Activated T-cell treated with anti-CD3 and anti-CD28 coated beads, Interleukin-2, amount 50 U/mL, for 1 hour (primary cell): ENCODE data around the gene UBASH3A.
A peak's percentile ranks its signal among the peaks of the same experiment; 100 is the strongest.

Source experiments
- DNase-seq: peaks from one replicate; pipeline ENCODE4 v3.0.0-alpha.2; 2020

UBASH3A gene

DNA sequence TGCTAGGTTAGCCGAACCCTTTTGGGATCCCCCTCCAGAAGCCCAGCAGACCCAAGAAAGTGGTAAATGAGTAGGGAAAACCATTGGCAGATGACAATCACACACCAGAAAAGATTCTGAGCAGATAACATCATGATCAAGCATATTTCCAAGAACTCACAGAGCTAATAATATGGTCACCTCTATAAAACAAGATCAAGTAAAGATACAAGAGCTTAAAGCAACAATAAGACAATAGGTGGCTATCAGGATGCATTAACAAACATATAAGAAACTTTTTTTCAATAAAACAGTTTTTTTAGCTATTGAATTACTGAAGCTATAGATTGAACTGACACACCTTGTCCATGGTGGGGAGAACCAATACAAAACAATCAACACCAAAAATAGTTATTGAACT lies 29.0 kb downstream of the UBASH3A start:
- no peak for DNase-seq

DNA sequence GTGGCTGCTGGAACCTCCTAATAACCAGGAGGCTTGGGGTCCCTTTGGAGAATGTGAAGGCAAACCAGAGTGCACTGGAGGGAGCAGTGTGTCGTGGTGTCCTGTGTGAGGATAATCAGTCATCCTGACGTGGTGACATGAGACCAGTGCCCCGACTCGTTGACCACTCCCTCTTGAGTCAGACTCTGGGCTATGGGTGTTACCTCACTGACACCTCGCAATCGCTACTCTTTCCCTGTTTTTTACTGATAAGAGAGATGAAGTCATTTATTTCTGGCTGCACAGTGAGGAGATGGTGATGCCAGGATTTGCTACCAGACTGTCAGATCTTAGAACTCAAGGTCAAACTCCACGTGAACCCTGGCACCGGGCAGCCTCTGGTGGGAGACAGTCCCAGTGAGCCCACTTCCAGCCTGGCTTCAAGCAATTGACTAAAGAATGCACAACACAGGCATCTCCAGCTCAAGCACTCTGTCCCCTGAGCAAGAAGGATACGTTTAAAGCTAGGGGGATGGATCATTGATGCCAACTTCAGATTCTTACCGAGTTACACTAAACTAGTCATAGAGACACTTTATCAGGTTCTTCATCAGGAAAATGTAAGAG lies 30.3 kb downstream of the UBASH3A start:
- no peak for DNase-seq

DNA sequence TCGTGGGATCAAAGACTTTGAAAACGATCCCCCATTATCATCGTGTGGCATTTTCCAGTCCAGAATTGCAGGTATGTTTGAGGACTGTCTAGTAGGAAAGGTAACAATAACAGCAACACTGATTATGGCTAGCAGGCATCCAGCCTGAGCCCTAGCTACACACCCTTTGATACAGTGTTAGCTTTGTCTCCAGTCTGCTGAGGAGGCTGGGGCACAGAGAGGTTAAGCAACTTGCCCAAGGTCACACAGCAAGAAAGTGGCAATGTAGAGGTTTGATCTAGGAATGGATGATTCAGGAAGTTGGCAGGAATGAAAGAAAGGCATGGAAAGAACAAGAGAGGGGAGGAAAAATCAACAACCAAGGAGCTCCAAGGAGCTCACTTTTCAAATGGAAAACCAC lies 31.2 kb downstream of the UBASH3A start:
- no peak for DNase-seq

DNA sequence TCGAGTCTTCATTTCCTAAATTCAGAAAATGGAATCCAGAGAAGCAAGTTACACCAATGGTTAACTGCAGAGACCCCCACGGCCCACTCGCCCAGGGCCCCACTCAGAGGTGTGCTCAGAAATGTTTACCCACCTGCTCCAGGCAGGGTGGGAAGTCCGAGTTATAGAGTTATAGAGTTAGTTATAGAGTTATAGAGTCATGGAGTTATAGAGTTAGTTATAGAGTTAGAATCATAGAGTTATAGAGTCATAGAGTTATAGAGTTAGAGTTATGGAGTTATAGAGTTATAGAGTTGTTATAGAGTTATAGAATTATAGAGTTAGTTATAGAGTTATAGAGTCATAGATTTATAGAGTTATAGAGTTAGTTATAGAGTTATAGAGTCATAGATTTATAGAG lies 31.7 kb downstream of the UBASH3A start:
- DNase-seq: no peak

DNA sequence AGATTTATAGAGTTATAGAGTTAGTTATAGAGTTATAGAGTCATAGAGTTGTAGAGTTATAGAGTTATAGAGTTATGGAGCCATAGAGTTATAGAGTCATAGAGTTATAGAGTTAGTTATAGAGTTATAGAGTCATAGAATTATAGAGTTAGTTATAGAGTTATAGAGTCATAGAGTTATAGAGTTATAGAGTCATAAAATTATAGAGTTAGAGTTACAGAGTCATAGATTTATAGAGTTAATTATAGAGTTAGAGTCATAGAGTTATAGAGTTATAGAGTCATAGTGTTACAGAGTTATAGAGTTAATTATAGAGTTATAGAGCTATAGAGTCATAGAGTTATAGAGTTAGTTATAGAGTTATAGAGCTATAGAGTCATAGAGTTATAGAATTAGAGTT lies 32.1 kb downstream of the UBASH3A start:
- DNase-seq: no peak

DNA sequence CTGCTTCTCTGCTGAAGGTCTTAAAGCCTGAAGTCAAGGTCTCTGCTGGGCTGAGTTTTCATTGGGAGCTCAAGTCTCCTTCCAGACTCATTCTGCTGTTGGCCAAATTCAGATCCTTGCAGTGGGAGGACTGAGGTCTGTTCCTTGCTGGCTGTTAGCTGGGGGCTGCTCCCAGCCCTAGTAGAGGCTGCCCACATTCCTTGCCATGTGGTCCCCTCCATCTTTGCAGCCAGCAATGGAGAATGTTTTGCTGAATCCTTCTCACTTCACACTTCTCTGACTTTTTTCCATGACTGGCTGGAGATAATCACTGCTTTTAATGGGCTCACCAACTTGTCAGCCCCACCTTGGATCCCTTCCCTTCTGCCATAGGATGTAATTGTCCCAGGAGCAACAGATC lies 33.2 kb downstream of the UBASH3A start:
- DNase-seq: no peak

DNA sequence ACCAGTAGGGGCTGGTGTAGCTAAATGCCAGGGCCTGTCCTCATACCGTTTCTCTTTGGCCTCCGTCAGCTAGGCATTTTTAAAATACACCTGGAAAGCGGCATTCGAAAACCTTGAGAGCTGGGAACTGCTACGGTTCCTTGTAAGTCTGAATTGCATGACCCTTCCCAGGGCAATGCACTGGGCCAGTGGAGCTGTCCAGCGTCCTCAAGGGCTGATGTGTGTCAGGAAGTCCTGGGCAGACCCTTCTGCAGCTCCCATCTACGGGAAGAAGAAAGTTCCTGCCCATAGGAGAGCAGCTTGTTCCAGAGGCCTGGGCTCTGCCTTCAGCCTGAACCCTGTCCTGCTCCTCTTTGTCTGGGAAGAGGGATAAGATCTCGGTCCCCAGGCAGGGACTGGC lies 34.1 kb downstream of the UBASH3A start:
- no peak for DNase-seq

DNA sequence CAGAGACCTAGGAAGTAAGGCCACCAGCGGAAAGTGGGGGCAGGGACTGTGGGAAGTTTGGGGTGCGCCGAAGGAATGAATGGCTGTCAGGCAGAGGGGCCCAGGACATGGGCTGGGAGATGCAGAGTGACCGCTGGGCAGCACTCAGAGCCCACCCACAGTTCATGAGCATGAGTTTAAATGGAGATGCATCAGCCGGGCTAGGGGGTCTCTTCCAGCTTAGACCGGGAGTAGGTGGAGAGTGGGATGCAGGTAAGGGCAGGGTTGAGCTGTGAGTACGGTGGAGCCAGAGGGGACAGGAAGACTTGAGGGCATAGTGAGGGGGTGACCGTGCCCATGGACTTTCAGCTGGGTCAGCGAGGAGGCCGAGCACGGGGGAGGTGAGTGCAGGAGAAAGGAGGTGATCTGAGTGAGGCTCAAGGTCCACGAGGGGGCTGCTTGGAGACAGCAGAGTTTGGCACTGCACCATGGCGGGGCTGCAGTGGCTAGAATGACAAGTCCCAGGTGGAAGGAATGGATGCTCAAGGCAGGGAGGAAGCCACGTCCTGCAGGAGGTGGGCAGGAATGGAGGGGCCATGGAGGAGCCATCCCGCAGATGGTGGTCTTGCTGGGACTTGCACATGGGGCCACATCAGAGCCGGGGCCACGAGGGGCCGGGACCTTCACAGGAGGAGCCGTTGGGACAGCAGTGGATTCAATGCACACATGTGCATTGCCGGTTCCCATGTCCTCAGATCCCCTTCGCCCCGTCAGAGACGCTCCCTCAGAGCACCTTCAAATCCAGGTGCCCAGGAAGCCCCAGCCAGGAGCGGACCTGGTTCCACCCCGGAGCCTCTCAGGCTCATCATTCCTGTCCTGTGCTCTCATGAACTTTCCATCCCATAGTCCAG lies 34.9 kb downstream of the UBASH3A start:
- DNase-seq: no peak

DNA sequence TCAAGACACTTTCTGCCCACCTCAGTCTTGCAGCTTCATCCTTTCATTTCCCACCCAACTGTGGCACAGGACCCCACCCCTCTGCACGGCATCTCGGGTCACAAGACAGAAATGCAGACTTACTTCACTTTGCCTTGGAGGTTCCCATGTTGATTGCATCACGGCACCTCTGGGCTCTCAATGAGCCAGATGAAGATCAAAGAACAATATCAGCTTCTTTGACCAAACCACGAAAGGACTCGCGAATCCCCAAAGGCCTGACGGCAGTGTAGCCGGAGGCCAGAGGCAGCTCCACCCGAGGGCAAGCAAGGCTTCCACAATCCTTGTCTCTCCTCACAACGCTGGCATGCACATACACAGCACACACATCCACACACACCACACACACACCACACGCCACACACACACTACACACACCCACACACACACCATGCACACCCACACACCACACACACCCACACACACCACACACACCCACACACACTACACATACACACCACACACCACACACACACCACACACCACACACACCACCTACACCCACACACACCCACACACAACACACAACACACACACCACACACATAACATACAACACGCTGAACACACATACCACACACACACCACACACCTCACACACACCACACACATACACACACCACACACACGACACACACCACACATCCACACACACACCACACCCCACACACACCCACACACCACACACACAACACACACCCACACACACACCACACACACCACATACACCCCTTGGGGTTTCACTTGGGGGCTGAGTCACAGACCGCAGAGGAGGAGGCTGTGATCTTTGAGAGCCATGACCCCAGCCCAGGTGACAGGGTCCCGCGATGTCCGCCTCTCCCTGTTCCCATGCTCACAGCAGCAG lies 35.8 kb downstream of the UBASH3A start:
- DNase-seq: no peak

DNA sequence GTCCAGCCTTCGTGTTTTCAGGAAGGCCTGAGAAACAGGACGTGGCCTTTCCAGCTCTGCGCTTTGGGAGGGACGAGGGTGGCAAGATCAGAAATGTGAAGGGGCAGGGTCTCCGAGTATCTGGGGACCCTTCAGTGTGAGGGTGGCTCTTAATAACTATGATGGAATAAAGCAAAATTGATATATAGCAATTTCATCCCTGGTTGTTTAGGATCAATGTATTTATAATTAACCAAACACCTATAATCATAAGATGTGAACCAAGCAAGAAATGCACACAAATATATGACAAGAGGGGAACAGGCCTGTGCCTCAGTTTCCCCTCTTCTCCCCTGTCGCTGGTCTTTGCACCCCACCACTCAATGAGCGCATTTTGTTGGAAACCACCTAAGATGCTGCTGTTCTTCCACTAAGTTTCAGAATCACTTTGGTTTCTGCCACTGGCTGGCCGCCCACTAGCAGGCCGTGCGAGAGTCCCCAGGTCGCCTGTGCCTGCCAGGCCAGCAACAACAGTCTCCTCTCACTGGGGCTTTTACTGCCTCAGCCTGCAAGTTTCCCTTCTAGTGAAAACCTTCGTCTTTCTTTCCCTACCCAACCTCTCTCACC lies 36.6 kb downstream of the UBASH3A start:
- DNase-seq: no peak

DNA sequence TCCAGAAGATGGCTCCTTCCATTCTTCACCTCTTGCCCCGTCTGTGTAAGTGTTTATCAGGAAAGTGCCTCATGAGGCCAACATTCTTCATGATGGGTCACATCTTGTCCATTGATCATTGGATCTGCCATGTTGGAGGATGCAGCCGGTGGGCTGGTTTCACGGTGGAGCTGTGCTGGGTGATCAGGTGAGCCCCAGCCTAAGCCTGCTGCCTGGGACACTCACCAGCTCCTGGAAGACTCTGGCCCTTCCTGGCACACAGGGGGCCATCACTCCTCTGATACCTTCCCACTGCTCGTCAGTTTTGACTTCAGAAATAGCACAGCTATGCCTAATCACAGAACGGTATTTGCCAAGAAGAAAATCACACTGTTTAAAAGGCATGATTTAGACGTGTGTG lies 38.3 kb downstream of the UBASH3A start:
- DNase-seq: no peak

DNA sequence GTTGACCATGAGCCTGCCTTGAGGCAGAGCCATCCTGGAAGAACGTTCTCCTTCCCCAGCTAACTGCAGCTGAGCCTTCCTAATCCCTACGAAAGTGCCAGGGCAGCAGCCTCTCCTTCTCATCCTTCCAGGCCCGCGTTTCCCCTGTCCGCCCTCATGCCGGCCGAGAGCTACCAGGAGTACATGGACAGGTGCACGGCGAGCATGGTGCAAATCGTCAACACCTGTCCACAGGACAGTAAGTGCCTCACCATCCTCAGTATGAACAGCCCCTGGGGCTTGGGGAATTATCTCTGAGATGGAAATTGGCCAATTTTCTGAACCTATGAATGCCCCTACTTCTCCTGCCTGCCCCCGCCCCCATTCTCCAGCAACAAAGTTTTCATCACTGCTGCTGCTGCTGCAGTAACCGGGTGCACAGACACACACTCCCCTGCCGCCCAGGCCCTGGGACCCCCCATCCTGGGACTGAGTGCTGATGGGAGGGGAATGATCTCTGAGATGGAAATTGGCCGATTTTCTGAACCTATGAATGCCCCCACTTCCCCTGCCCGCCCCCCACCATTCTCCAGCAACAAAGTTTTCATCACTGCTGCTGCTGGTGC lies 39.6 kb downstream of the UBASH3A start:
- DNase-seq: peak; percentile 10

DNA sequence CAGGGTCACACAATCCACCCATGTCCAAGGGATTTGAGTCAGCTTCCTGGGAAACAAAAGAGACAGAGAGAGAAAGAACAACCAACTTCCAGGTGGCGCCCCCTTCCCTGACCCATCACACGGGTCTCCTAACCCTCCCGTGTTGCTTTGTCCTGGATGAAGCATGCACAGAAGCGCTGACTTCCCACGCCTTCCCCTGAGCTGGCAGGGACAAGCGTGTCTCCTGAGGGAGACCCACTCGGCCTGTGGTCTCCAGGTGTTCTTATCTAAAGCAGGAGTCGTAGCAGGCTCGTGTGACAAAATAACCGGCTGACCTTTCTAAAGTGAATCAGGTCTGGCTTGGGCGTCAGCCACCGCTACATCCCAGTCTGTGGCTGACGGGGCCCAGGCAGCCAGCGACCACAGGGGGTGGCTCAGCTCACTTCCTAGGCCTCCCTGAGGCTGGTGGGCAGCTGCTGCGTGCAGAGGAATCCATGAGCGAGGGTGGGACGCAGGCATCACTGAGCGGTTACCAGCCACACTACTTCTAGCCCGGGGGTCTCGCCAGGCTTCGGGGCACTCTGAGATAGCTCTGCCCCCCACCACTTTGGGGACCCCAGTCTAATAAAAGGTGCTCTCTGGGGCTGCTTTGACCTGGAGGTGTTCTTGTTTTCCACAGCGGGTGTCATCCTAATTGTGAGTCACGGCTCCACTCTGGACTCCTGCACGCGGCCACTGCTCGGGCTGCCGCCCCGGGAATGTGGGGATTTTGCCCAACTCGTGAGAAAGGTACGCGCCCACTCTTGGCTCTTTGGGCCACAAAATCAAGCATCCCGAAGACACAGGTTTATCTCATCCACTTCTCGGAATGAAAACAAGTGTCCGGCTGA lies 40.4 kb downstream of the UBASH3A start:
- peak; percentile 15 for DNase-seq

DNA sequence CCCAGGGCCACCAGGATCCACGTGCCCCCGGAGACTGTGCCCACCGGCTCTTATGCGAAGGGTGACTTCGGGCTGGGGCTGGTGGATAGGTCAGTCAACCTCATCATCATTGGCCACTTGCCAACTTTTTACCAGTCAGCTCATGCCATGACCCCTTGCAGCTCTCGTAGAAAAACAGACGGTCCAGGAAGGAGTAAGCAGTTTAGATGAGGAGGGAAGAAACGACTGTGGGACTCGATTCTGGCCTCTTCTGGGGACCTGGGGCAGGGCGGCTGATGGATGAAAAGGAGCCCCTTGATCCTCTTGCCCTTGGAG lies 41.0 kb downstream of the UBASH3A start:
- DNase-seq: peak; percentile 16

DNA sequence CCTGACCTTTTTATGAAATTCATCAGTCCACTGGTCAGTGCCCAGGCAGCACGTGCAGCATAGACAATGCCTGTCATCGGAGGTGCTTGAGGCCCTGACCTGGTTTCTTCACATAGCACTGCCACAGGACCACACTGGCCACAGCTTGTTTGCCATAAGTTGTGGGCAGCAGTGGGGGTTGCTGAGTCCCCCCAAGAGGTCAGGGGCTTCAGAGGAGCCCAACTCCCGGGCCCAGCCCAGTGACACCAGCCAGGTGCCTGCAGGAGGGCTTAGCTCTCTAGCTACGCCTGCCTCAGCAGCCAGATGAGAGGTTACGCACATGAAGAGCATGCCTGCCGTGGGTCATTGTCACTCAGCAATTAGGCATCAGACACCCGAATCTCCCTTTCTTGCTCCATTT lies 41.6 kb downstream of the UBASH3A start:
- peak; percentile 15 for DNase-seq

DNA sequence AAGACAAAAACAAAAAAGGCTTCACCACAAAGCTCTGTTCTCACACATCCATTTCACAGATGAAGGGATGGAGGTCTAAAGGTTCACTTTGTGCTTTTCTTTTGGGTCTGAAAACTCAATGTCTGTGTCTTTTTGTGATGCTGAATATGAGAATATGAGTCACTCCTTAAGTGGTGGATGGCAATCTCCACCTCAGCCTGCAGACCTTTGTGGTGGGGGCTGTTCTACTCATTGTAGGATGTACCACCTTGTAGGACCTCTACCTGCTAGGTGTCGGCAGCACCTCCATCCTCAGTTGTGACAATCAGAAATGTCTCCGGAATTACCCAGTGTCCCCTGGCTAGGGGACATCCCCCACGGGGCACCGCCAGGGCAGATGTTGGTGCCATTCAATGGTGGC lies 42.8 kb downstream of the UBASH3A start:
- DNase-seq: peak; percentile 10

DNA sequence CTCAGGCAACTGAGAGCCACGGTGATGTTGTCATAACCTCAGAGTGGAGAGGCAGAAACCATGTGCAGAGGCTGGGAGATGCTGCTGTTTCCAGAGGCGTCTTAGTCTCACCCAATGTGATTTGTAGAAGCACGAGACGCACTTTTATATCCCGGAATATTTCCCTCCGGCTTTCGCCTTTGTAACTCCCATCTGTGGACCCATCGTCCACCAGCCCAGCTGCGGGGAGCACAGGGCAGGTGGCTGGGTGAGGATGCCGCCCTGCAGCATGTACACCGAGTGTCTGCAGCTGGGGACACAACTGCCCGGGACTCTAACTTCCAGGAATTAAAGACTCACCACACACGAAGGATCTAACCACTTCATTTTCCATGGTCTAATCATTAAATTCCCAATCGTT lies 43.5 kb downstream of the UBASH3A start:
- peak; percentile 2 for DNase-seq

DNA sequence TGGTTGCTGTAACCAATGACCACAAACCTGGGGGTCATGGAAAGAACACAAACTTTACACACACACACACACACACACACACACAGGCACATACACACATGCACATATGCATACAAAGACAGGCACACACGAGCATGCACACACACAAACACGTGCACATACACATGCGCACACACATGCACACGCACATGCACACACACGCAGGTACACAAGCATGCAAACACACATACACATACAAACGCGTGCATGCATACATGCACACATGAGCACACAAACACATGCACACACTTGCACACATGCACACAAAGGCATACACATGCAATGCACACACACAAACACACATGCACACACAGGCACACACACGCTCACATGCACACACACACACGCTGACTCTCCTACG lies 44.0 kb downstream of the UBASH3A start:
- peak; percentile 8 for DNase-seq

DNA sequence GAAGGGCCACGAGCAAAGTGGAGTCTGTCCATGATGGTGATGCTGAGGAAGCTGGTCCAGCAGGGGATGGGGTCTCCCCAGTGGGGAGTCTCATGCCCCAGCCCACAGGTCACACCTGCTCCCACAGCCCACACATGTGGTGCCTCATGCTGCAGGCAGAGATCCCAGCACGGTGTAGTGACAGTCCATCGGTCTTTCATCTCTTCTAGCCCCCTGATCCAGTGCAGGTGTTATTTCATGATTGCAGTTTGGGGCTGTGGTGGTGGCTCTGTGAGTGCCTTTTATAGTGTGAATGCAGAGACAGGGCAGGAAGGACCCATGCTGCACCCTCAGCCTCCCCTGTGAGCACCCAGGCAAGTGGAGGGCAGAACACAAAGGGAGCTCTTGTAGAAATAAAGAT lies 45.0 kb downstream of the UBASH3A start:
- DNase-seq: peak; percentile 16

DNA sequence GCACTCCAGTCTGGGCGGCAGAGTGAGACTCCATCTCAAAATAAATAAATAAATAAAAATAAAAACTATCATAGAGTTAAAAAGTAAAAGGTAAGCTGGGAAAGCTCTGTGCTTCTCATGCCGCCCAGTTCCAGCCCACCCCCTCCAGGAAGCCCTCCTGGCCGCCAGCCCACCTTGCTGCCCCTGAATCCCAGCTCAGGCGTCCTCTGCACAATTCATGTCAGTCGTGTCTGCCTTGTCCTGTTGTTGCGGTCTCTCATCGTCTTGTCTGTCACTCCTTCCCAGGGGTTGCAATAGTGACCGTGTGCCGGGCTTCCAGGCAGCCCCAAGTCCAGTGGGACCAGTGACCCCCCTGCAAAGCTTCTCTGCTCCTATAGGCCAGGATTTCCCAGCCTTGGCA lies 48.2 kb downstream of the UBASH3A start:
- DNase-seq: no peak

DNA sequence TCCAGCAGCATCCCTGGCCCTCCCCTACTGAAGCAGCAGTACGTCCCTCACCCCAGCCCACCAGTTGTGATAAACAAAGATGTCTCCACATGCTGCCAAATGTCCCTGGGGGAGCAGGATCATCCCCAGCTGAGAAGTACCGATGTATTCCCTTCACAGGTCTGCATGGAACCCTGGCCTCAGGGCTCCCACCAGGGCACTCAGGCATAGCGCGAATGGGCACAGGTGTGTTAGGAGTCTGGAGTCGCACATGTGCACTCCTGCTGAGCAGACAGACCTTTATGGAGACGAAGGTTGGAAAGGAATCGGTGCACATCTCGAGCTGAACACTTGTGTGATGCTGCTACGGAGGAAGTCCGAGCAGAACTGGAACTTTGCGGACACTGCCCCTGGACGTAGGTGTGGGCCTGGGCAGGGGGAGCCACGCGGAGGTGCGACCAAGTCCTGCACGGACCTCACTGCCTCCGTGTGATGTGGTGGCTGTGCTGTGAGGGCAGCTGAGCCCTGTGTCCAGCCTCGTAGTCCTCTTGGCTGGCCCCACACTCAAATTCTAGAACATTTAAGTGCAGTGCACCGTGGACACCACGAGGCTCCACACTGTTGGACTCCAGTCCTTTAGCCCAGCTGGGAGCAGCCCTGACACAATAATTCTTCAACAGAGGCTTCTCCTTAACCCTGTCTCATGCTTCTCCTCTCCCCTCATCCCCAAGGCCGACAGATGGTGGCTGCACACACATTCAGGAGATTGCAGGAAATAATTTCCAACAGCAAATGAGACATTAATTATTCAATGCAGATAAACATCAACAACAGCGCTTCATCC lies 48.9 kb downstream of the UBASH3A start:
- peak; percentile 7 for DNase-seq
